ENCODE data around the gene SORT1.
"Not testable (repeated sequence)": the region's sequence is repeated elsewhere in the genome, so short reads cannot be mapped to it uniquely, and the experiment has no call there.

SORT1 gene

GRCh38 chr1:109304226-109304920 is 93.3 kb downstream of the SORT1 start:
- in situ Hi-C loops (cut with MboI; ENCODE audit: low sequenced_read_pairs) = no loop called here

GRCh38 chr1:109301874-109302273 is 95.8 kb downstream of the SORT1 start:
- in situ Hi-C loops (cut with MboI; ENCODE audit: low sequenced_read_pairs) = no loop called here

GRCh38 chr1:109300650-109301151 is 97.0 kb downstream of the SORT1 start:
- in situ Hi-C loops (cut with MboI; ENCODE audit: low sequenced_read_pairs) = no loop called here

- in situ Hi-C loops (cut with MboI; ENCODE audit: low sequenced_read_pairs) = no loop called here
Observed at GRCh38 chr1:109299558-109300343, 98.0 kb downstream of the SORT1 start.

GRCh38 chr1:109298666-109299557 is 98.8 kb downstream of the SORT1 start:
- in situ Hi-C loops (cut with MboI; ENCODE audit: low sequenced_read_pairs) = no loop called here

GRCh38 chr1:109296782-109297181 is 100.9 kb downstream of the SORT1 start:
- in situ Hi-C loops (cut with MboI; ENCODE audit: low sequenced_read_pairs) = no loop called here

- in situ Hi-C loops (cut with MboI; ENCODE audit: low sequenced_read_pairs) = no loop called here
Observed at GRCh38 chr1:109295712-109296415, 101.9 kb downstream of the SORT1 start.

GRCh38 chr1:109294481-109294880 is 103.2 kb downstream of the SORT1 start:
- in situ Hi-C loops (cut with MboI; ENCODE audit: low sequenced_read_pairs) = no loop called here

GRCh38 chr1:109293026-109293425 is 104.7 kb downstream of the SORT1 start:
- in situ Hi-C loops (cut with MboI; ENCODE audit: low sequenced_read_pairs) = no loop called here

GRCh38 chr1:109292364-109292763 is 105.4 kb downstream of the SORT1 start:
- in situ Hi-C loops (cut with MboI; ENCODE audit: low sequenced_read_pairs) = no loop called here

GRCh38 chr1:109290998-109291397 is 106.7 kb downstream of the SORT1 start:
- in situ Hi-C loops (cut with MboI; ENCODE audit: low sequenced_read_pairs) = no loop called here

GRCh38 chr1:109290137-109290536 is 107.6 kb downstream of the SORT1 start:
- in situ Hi-C loops (cut with MboI; ENCODE audit: low sequenced_read_pairs) = no loop called here

- in situ Hi-C loops (cut with MboI; ENCODE audit: low sequenced_read_pairs) = not testable (repeated sequence)
Observed at GRCh38 chr1:109286762-109287161, 111.0 kb downstream of the SORT1 start.

GRCh38 chr1:109283748-109284600 is 113.7 kb downstream of the SORT1 start:
- in situ Hi-C loops (cut with MboI; ENCODE audit: low sequenced_read_pairs) = no loop called here

GRCh38 chr1:109282952-109283747 is 114.6 kb downstream of the SORT1 start, which contains the start of gene PSRC1:
PSRC1 (minus strand) TSS chr1:109283145.
- in situ Hi-C loops (cut with MboI; ENCODE audit: low sequenced_read_pairs) = no loop called here

GRCh38 chr1:109282497-109282951 is 115.2 kb downstream of the SORT1 start:
- in situ Hi-C loops (cut with MboI; ENCODE audit: low sequenced_read_pairs) = no loop called here

GRCh38 chr1:109281680-109282496 is 115.8 kb downstream of the SORT1 start:
- in situ Hi-C loops (cut with MboI; ENCODE audit: low sequenced_read_pairs) = no loop called here

- in situ Hi-C loops (cut with MboI; ENCODE audit: low sequenced_read_pairs) = no loop called here
Observed at GRCh38 chr1:109280862-109281261, 116.9 kb downstream of the SORT1 start.
